GOT3 (cell line): Measurements from ENCODE around the gene LACRT.

Experiments
- DNase-seq: peaks from one replicate; lab custom pipeline; 2025; ENCODE audit warnings: mixed read lengths; lab: John Stamatoyannopoulos, UW

The LACRT gene

DNA sequence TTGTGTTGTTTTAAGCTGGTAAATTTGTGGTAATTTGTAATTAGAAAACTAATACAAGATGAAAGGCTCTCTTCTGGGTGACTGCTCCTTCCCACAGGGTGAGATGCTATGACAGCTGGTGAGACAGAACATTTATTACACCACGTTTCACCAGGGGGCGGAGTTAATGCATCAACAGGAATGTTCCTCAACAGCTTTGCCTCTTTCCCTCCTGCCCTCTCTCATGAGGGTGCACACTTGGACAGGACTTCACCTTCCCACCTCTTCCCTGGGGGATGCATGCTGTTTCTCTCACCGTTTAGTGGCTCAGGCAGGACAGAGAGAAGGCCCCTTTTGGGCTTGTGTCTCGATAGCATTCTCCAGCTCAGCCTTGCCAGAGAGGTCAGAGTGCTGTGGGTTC lies 32.9 kb downstream of the LACRT start:
- DNase-seq, result no peak

DNA sequence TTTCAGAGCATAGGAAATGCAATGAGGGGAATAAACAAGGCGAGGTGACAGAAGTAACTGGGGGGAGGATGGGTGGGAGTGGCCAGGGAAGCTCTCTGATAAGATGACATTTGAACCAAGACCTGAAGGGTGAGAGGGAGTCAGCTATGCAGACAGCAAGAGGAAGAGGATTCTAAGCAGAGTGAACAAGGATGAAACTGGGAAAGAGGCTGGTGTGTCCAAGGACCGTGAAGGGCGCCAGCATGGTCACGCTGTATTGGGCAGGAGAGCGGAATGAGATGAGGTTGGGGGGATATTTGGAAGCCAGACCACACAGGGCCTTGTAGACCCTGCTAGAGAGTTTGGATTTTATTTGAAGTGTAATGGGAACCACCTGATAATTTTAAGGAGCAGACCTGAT lies 35.7 kb downstream of the LACRT start:
- DNase-seq, result no peak

DNA sequence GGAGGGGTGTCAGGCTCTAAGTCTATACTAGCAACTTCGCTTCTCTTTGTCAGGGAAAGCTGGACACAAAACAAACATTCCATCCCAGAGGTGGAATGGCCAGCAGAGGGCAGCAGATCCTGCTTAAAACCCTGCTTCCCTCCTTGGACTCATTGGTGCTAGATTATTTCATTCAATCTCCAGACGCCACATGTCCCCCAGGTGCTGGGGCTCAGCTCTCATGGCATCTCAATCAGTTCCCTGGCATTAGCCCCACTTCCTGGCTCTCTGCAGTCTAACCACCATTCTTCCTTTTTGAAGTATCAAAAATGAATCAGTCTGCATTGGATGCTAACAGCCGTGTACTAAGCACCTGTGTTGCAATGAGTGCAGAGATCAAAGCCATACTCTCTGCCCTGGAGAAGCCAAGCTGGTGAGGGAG lies 38.2 kb downstream of the LACRT start:
- no peak for DNase-seq

DNA sequence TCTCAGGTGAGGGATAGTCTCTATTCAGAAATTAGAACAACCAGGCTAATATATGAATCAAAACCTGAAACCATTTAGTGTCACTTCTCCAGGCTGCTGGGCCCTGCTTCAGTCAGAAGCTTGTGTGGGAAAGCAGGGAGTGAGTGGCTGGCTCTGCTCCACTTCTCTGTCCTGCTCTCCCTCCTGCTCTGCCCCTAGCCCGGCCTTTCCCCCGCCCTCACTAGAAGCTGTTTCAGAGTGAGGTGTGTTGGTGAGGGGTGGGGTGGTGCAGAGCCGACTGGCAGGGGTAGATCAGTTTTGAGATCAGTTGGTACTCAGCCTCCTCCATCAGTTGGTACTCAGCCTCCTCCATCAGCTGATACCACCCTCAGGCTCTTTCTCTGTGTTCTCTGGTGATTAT lies 39.2 kb downstream of the LACRT start:
- no peak for DNase-seq

DNA sequence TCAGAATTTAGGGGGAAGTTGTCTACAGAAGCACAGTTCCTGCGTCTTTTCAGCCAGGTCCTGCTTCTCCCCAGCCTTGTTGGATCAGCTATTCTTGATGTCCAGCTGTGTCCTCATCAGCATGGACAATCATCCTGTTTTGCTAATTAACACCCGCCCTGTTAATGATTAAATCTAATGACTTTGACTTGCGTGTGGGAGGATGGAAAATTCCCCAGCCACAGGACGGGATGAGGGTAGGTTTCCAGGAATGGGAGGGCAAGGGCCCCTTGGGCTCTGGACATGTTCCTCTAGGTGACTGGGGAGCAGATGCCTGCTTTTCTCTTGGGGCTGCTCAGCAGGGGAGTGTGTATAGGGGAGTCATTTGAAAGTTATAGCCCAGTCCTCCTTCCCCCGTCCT lies 41.0 kb downstream of the LACRT start:
- no peak for DNase-seq

DNA sequence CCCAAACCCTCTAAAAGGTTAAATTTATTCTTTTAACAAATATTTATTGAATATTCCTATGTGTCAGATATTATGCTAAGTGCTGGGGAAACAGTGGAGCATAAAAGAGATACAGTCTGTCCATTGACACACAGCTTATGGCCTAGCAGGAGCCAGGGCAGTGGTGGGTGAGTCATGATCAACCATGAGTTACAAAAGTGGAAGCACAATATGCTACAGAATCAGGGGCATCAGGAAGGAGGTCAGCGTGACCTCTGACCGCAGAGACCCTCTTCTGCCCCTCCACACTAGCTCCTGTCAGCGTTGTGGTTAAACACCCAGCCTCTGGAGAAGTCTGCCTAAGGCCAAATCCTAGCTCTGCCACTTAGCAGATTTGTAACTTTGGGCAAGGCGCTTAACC lies 41.6 kb downstream of the LACRT start:
- no peak for DNase-seq

DNA sequence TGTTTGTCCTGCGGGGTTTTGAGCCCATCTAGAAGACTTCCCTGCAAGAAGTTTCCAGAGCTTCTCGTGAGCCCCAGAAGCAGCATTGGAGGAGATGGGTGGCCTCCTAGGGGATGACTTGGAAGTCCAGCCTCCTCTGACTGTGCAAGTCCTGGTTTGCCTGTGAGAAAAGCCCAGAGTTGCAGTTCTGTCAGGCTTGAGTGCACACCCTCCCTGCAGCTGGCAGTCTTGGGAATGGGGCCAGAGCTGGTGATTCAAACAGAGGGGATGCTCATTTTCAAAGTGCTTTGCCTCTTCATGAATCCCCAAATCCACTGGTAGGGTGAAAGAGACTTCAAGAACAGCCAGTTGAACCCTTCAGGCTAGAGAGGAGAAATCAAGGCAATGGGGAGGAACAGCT lies 42.4 kb downstream of the LACRT start:
- DNase-seq, result no peak

DNA sequence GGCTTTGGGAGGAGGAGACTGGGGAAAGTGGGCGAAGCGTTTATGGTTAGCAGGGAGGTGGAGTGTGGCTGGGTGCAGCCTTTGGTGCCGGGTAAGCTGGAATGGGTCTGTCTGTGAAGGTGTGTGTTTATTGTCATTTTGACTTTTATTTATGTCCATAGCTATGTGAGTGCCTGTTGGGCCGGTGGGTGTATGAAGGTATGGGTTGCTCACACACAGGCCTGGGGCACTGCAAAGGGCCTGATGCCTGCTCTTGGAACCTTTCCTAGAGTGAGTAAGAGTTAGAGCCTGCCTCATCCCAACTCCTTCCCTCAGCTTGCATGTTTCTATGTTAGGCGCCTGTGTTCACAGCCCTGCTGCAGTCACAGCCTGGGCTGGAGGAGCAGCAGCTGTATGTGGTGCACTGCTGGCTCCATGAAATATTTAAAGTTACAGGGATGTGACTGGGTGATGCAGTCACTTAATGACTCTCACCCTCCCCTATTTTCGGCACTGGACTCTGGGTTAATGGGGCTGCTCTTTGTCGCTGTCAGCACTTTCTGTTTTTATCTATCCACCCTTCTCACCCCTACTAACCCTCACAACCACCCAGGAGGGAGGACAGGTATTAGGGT lies 43.6 kb downstream of the LACRT start:
- DNase-seq, result no peak

DNA sequence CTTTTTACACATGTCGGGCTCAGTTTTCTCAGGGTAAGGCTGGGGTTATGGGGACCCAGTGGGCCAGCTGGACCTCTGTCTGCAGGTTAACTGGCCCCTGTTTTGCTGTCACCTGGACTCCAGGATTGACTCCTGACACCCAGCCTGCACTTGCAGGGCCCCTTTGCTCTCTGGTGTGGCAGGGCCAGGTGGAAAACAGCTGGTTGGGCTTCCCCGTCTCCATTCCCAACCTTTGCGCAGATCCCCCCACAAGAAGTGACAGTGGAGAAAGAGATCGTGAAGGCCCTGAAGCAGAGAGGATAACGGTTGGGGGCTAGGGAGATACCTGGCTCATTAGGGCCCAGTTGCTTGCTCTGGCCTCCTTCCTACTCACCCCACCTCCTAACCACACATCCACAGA lies 44.7 kb downstream of the LACRT start:
- no peak for DNase-seq

DNA sequence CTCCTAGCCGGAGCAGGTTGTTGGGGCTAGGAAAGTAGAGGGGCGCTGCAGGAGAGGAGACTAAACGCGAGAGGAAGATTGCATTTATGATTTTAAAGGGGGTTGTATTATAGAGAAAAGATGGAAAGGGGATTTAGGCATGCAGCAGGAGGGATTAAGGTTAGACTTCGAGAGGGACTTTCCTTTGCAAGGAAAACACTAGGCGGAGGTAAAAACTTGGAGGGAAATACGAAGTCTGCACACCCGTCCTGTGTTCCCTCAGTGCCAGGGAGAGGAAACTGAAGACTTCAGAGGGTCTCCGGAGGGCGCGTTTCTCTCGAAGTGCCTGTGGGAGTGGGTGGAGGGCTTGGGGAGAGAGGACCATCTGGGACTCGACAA lies 45.8 kb downstream of the LACRT start:
- no peak for DNase-seq

DNA sequence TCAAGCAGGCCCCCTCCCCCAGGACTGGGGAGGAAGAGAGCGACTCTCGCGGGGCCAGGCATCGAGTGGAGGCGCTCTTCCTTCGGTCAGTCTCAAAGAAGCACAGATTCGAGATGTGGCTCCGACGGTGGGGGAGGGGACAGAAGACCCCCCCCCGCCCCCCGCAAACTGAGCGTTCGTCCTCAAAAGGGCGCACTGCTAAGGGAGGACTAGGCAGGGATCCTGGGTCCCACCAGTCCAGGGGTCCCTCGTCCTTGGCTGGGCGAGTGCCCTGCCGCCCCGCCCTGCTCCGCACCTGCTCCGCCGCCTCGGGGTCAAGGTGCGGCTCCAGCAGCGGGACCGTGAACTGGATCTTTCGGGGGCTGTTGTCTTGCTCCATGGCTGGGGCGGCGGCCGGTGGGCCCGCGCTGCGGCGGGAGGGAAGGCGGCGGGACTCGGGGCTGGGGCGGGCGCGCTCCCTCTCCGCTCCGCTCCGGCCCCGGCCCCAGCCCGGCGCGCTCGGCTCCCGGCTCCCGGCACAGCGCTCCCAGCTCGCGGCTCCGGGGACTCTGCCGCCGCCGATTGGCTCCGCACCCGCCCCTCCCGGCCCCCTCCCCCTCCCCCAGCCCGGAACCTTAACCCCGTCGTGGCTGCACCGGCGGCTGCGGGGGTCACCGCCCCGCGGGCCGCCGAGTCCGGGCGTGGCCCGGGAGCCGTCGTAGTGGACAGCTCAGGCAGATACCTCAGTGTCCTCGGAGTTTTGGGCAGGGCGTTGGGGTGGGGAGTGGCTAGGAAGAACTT lies 46.4 kb downstream of the LACRT start, which contains the start of gene PPP1R1A:
Gene PPP1R1A (minus strand): TSS at position 550 of the 780 bp plus-strand sequence. CDS start 171 bp downstream, at position 379.
- DNase-seq, result no peak

DNA sequence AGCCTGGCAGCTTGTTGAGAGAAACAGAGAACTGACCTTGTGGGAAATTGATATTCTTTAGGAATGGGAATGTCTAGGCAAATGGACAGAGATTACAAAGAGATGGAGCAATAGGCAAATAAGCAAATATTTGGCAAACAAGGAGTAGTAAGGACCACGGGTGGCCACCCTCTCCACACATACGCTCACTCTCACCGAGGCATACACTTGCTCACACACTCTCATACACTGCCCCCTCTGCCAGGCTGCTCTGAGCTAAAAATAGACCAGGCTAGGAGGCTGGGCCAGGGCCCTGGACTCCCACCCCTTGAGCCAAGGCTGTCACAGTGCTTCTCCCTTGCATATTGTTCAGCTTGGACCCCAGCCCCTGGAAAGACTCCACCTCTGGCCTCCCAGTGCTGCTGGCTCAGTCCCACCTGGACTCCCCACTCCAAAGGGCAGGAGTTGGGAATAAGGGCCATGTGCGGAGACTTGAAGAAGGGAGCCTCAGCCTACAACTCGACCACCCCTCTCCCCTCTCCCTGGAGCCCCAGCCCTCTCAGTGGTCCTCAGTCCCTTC lies 47.3 kb downstream of the LACRT start:
- no peak for DNase-seq

DNA sequence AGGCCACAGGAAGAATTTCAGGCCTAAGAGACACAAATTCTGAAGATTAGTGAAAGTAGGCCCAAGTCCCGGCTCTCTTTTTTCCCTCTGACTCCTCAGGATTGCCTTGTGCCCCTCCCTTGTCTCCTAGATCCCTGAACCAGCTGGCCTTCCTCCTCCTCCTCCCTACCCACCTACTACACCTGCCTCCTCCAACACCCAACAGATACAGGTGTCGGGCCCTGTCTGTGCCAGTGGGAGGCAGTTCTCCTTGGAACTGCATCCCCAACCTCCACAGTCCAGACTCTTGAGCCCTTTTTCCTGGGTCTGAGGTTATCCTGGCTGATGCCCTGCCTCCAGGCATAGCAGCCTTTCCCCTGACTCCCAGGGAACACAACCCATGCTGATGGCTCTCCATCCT lies 48.1 kb downstream of the LACRT start:
- DNase-seq, result no peak

DNA sequence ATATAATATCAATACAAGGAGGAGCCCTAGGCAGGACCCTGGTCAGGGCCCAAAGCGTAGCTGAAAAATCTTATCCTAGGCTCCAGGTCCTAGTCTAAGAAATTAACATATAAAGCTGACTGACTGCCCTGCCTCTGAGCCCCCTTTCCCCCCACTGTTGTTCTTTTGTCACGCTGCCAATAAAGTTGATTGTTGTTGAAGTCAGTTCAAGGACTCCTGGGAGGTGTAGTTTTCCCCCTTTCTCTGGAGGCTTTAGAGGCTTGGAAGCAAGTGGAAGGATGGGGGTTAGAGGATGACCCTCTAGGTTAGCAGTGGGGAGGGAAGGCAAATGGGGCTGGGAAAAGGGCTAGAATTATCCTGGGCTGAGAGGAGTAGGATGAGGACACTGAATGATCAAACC lies 49.5 kb downstream of the LACRT start:
- DNase-seq, result no peak

DNA sequence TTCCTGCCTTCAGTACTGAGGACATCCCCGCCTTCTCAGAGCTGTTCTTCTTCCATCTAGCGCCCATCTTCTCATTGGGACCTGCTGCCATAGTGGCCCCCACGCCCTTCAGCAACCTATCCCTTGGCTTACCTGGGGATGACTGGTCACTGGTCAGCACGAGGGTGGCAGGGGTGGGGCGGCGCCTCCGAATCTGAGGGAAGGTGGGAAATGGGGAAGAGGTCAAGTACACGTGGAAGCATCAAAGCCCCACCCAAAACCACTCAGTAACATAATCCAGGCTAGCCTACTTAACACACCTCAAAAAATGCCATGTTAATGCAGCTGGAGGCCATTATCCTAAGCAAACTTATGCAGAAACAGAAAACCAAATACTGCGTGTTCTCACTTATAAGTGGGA lies 50.6 kb downstream of the LACRT start:
- no peak for DNase-seq

DNA sequence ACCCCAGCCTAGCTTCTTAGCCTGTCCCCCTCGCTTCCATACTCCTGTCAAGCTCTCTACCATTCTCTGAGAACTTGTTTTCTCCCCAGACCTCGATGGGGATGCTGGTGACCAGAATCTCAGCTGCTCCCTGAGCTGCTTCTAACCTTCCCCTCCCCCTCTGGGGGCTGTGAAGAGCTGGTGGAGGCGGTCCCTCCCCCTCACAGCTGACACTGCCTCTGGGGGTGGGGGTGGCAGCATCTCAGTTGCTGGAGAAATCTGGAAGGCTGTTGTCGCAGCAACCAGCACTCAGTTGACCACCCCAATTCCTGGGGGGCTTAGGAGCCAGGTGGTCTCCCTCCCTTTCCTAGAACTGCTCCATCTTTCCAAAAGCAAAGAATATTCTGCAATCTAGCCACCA lies 51.0 kb downstream of the LACRT start:
- no peak for DNase-seq

DNA sequence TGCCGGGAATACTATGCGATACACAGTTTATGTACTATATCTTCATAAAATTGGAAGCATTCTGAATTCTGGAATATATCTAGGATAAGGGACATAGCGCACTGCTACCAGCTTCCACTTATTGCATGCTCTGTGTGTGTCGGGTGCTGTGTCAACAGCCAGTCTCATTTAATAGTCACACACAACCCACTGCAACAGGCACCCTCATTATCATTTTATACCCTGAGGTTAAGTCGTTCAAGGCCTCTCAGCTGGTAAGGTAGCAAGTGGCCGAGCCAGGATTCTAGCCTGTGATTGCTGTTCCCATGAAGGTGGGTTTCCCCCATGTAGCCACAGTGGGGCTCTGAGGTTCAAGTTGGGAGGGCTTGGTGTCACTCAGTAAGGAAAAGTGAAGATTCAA lies 53.3 kb downstream of the LACRT start:
- no peak for DNase-seq
